SK-N-MC (cell line): ENCODE results near the gene CD36.

Source experiments
- EZH2 ChIP-seq: fragments of 200-600 bp; sonication (generic); IDR thresholded peaks from one replicate; pipeline ENCODE4 v1.6.1; 2017; ENCODE audit warnings: antibody characterized with exemption
- POLR2AphosphoS5 ChIP-seq: IDR thresholded peaks from 2 replicates; pipeline ENCODE4 v1.6.1; 2012; ENCODE audit warnings: mild to moderate bottlenecking, low read depth, low read length, borderline replicate concordance

DNA sequence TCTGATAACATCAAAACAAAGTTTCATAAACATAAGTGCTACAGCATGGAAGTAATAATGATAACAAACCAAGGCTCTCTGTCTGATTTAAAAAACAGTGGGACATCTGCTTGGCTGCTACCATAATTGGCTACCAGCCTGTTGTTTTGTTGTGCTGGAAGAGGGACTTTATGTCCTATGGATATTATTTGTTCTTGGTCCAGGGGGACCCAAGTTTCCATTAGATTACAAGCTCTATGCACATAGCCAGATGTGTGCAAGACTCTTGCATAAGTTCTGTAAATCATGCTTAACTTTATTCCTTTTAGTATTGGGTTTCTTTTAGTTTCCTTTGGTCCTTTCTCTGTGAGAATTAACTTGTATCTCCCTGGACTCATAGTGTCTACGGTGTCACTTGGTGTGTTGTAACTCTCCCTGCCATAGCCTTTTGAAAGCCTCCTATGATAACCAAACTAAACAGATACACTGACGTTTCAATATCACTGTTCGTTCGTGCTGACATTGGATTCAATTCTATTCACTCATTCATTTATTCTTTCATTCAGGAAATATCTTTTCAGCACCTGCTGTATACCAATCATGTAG is 41.4 kb upstream of the CD36 start:
- TF ChIP-seq EZH2 = no peak
- no peak for TF ChIP-seq POLR2AphosphoS5
